Stimulated activated CD4-positive, alpha-beta T cell treated with anti-CD3 and anti-CD28 coated beads, TNF-alpha, amount 100 ng/mL, for 24 hours (primary cell): Measurements from ENCODE around the gene CYP4F3.
"Not testable (repeated sequence)": the region's sequence is repeated elsewhere in the genome, so short reads cannot be mapped to it uniquely, and the experiment has no call there.

Source experiments
- DNase-seq, 3 experiments: peaks; one replicate each; pipeline ENCODE4 v3.0.0-alpha.2; 2020; ENCODE audit warnings: low read depth in 3 of 3

CYP4F3 gene

DNA sequence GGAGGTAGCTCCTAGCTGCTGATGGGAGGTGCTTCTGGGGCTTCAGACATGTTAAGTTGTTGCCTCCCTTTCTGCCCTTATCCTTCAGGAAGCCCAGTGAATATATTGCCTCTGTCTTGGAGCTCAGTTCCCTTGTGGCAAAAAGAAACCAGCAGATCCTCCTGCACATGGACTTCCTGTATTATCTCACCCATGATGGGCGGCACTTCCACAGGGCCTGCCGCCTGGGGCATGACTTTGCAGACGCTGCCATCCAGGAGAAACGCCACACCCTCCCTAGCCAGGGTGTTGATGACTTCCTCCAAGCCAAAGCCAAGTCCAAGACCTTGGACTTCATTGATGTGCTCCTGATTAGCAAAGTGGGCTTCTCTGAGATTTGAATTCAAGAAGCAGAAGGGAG is 26.2 kb downstream of the CYP4F3 start:
- no peak for DNase-seq

DNA sequence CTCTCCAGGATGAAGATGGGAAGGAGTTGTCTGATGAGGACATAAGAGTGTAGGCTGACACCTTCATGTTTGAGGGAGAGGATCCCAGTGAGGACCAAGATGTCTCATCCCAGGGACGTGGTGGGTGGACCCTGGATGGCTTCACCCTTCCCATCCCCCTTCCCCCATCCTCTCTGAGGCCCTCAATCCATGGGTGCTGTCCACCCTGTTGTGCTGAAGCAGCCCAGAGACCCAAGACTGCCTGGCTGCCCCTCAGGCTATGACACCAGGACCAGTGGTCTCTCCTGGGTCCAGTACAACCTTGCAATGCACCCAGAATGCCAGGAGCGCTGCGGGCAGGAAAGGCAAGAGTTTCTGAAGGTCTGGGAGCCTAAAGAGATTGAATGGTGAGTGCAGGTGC is 28.7 kb downstream of the CYP4F3 start:
- DNase-seq: no peak

DNA sequence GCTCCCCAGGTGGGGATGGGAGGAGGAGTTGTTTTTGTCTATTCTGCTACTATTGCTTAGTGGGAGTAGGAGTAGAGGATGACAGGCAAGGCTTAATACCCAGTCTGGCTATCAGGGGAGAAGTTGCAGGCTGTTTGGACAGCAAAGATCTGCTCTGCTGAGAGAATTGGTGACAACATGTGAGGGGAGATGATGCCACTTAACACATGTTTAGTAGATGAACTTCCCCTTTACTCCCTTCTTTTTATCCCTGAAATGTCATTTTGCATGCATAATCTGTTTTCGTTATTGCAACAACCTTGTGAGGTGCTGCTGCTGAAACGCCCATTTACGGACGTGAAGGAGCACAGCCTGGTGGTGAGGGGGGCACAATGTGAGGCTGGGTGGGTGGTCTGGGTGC is 29.2 kb downstream of the CYP4F3 start:
- DNase-seq: no peak

DNA sequence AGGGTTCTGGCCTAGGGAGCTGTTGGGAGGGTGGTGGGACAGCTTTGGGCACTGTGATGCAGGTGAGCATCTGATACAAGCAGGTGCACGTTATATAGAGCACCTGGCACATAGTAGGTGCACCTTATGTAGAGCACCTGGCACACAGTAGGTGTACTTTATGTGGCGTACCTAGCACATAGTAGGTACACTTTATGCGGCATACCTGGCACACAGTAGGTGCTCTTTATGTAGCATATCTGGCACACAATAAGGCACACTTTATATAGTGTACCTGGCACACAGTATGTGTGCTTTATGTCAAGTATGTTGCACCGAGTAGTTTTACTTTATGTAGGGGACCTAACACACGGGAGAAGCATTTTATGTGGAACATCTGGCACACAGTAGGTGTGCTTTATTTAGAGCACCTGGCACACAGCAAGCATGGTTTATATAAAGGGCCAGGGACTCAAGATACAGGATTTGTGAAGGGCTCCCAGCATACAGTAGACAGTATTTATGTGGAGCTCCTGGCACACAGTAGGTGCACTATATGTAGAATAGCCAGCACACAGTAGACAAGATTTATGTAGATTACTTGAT is 30.6 kb downstream of the CYP4F3 start:
- no peak for DNase-seq

DNA sequence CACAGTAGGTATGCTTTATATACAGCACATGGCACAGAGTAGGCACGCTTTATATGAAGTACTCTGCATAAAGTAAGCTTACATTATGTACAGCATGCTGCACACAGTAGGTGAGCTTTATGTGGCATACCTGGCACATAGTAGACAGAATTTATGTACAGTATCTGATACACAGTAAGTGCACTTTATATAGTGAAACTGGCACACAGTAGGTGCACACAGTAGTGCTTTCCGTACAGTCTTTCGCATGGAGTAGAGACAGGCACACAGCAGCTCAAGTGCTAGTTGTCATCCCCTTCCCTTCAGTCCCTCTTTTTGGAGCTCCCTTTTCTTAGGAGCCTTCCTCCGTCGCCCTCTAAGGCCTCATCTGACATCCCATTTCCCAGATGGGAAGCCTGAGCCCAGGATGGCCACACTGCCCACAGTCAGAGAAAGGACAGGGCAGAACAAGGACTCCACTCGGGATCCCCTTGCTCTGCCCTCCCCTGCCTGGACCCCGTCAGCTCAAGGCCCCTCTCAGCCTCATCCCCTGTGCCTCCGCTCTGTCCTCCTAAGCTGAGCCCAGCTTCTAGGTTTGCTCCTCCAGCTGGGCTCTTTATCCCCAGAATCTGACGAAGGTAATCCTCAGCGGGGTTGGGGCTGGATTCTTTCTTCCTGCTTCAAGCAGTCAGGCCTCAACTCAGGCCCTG is 31.3 kb downstream of the CYP4F3 start:
- no peak for DNase-seq

DNA sequence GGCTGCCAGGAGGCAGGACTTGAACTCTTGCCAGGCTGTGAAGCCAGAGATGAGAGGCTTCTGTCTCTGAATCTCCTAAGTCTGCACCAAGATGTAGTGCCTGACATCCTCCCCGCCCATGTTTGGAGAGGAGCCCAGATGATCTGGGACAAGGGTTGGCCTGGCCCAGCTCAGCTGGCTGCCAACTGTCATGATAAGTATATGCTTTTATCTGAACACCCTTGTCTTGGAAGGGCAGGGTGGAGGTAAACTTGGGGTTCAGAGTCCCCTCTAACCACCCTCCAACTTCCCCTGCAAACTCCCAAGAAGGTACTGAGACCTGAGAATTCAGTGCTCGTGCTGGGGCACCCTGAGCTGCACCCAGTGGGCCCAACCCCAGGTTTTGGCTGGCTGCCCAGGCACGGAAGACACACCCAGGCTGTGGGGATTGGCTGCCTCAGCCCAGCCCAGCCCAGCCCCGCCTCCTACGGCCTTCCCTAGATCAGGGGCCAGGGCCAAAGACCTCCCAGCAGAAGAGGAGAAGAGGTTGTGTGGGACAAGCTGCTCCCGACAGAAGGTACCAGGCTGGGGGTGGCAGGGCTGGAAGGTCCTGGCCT is 32.0 kb downstream of the CYP4F3 start, which contains the start of gene CYP4F12:
CYP4F12 (plus strand) TSS at position 508 of the 596 bp plus-strand sequence. CDS start 443 bp downstream, outside the sequence.
- peak in 1 of 3 experiments; percentile 11 for DNase-seq

DNA sequence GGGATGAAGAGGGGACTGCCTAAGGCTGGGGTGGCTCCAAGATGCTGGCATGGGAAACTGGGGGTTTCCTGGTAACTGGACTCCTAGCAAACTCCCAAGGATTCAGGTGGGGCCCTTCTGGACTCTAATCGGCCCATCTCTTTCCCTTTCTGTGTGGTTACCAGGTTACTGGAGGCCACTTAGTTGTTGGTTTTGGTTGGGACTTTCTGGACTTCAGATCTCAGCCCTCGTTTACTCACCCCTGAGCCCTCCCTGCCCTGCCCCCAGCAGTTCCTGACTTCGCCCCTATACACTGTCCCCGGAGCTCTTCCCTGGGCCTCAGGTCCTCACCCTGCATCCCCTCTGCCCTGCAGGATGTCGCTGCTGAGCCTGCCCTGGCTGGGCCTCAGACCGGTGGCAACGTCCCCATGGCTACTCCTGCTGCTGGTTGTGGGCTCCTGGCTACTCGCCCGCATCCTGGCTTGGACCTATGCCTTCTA is 32.5 kb downstream of the CYP4F3 start:
- no peak for DNase-seq

DNA sequence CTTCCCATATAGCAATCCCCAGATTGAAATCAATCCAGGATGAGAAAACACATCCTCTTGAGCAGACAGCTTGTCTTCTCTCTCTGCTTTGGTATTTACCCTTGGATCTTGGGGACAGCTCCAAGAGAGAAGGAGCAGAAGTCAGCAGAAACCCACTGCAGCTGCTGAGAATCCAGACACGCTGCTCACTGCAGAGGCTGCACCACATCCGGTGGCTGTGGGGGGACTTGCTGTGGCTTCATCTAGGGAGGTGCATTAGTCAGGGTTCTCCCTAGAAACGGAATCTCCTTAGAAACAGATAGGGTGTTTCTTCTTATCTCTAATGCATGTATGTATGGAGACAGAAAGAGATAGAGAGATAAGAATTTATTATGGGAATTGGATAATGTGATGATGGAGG is 34.9 kb downstream of the CYP4F3 start:
- no peak for DNase-seq

DNA sequence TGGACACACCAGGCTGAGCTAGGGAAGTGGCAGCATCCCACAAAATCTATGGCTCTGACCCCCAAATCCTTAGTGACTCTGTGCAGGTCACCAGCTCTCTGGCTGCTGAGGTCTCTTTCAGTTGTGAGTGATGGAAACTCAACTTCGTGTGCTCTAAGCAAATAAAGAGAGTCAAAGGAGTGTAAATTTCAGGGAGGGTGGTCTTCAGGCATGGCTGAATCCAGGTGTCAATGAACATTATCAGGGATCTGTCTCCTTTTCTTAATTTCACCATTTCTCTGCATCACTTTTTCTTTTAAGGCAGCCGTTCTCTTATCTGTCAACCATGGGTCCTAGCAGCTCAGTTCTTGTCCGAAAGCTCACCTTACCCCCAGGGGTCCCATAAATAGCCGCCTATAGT is 38.4 kb downstream of the CYP4F3 start:
- no peak for DNase-seq

DNA sequence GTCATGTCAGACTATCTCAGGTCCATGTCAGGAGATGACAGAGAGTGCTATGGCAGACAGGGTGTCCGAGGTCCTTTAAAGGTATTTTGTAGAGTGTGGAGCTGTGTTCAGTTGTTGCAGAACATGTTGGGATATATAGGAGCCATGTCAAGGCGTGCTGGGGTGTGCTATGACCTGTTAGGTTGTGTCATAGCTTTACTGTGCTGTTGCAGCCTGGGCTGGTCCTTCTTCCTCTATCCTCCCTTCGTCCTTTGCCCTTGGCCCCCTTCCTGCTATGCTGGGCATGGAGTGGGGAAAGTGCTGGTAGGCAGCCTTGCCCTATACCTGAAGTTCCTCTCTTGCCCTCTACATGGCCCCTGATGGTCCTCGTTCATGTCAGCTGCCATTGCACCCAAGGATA is 39.2 kb downstream of the CYP4F3 start:
- DNase-seq: not testable (repeated sequence)

DNA sequence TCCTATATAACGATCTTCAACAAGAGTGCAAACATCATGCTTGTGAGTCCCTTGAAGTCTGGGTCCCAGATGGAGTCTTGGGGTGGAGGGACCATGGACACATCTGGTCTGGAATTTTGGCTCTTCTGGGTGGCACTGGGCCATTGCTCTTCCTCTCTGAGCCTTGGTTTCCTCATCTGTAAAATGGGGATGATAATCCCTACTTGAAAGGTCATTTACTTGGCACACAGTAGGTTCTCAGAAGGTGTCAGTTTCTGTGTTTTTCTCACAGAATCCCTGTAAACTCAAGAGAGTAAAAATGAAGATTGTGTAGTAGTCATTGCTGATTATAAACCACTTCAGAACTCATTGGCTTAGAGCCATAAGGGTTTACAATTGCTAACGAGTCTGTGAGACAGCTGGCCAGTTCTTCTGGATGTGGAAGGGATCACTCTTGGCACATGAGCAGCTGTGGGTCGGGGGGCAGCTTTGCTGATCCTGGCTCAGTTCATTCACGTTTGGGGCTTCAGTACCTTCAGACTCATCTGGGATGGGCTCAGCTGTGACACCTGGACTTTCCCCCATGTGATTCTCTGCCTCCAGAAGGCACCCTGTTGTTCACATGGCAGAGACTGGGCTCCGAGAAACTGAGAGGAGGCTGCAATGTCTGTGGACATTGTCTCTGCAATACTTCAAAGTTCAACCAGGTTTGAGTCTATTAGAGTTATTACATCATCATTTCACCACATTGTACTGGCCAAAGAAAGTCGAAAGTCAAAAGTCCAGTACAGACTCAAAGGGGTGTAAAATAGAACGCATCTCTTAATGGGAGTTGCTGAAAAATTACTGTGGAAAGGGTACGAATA is 40.0 kb downstream of the CYP4F3 start:
- no peak for DNase-seq

DNA sequence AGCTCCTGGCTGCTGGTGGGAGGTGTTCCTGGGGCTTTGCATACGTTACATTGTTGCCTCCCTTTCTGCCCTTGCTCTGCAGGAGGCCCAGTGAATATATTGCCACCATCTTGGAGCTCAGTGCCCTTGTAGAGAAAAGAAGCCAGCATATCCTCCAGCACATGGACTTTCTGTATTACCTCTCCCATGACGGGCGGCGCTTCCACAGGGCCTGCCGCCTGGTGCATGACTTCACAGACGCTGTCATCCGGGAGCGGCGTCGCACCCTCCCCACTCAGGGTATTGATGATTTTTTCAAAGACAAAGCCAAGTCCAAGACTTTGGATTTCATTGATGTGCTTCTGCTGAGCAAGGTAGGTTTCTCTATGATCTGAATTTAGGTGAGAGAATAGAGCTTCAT is 42.7 kb downstream of the CYP4F3 start:
- no peak for DNase-seq

DNA sequence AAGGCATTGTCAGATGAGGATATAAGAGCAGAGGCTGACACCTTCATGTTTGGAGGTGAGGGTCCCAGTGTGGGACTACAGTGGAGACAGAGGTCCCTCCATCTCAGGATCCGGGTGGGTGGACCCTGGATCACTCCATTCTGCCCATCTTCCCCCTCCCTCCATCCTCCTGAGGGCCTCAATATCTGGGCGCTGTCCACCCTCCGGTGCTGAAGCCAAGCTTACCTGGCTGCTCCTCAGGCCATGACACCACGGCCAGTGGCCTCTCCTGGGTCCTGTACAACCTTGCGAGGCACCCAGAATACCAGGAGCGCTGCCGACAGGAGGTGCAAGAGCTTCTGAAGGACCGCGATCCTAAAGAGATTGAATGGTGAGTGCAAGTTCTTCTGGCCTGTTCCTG is 44.1 kb downstream of the CYP4F3 start:
- DNase-seq: no peak

DNA sequence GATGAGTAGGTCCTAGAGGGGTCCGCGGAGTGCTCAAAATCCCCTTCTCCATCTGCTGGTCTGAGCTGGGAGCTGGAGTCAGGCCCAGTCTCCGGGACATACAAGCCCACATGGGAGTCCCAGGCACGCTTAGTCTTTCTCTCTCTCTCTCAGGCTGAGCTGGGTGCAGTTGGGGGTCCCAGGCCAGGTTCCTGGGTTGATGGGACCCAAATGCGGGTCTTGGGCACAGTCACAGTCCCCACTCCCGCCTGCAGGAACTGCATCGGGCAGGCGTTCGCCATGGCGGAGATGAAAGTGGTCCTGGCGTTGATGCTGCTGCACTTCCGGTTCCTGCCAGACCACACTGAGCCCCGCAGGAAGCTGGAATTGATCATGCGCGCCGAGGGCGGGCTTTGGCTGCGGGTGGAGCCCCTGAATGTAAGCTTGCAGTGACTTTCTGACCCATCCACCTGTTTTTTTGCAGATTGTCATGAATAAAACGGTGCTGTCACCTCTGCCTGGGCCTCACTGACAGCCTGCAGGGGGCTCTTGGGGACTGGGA is 56.0 kb downstream of the CYP4F3 start:
- no peak for DNase-seq

DNA sequence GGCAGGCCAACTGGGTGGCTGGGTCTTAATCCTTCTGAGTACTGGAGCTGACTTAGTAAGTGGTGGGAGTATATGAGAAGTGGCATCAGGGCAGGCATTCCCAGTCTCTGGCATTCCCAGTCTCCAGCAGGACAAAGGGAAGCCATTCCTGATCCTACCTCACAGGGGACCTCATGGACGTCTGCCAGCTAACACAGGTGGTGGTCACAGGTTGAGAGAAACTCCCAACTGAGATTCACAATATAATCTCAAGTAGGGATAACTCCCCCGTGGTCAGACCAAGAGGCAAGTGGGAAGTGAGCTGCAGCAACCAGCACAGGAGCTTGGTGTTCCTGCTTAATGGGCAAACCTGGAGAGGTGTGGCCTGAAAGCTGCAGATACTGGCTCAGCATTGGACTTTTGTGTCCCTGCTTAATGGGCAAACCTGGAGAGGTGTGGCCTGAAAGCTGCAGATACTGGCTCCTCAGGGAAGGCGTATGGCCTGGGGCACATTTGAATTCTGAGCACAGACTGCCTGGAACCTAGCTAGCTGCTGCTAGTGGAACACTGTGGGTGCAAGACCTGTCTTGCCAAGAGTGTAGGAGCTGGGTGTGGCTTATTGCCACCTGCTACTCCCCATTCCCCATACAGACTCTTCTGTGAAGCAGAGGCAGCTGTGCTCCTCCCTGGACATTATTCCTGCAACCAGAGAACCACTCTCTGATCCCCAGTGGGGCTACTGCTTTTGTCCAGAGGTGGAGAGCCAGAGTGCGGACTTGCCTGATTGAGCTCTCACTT is 61.2 kb downstream of the CYP4F3 start:
- DNase-seq: no peak

DNA sequence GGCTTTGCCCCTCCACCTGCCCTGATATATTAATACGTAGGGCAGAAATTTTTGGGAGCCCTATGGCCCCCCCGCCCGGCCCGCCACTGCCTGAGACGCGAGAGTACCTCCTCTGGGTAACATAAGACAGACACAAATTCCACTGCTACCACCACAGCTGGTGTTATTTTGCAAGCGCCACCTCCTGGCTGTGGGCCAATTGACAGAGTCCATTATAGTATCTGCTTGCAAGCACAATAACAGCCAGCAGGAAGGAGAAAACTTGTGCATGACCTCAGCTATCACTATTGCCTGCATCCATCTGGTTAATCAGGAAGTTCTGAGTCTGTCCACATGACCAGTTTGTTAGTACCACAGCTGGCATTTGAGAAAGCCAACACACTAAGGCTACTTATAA is 61.8 kb downstream of the CYP4F3 start:
- peak in 1 of 3 experiments; percentile 6 for DNase-seq
